H9 (cell line): ENCODE data around the gene PRKCB. TPM values are rescaled to one million over a fixed set of nuclear protein-coding genes. Genes with fewer than 3 reads are reported as not detected.
A peak's percentile ranks its signal among the peaks of the same experiment; 100 is the strongest.

Source experiments
- DNase-seq: peaks from one replicate; pipeline ENCODE4 v3.0.0-alpha.2; 2017
- H2AFZ ChIP-seq: one replicate; pipeline ENCODE4 v1.6.1; 2013; ENCODE audit warnings: mild to moderate bottlenecking, low read length, control low read depth, moderate library complexity
- H2AK5ac ChIP-seq: 2 replicates; pipeline ENCODE4 v1.6.1; 2013; ENCODE audit warnings: low read length, control low read depth, mixed read lengths; ENCODE audit not compliant: insufficient read length
- H2BK120ac ChIP-seq: one replicate; pipeline ENCODE4 v1.6.1; 2013; ENCODE audit warnings: low read depth, mild to moderate bottlenecking, low read length, control low read depth, inconsistent platforms; ENCODE audit not compliant: poor library complexity, severe bottlenecking
- H2BK12ac ChIP-seq: 2 replicates; pipeline ENCODE4 v1.6.1; 2013; ENCODE audit warnings: low read length, control low read depth, mixed read lengths, low read depth; ENCODE audit not compliant: insufficient read length
- H2BK15ac ChIP-seq: 2 replicates; pipeline ENCODE4 v1.6.1; 2013; ENCODE audit warnings: low read depth, low read length, control low read depth
- H2BK20ac ChIP-seq: one replicate; pipeline ENCODE4 v1.6.1; 2013; ENCODE audit warnings: low read depth, mild to moderate bottlenecking, low read length, control low read depth, inconsistent platforms; ENCODE audit not compliant: poor library complexity, severe bottlenecking
- H2BK5ac ChIP-seq: 2 replicates; pipeline ENCODE4 v1.6.1; 2013; ENCODE audit warnings: low read length, control low read depth, mixed read lengths; ENCODE audit not compliant: insufficient read length
- H3K14ac ChIP-seq: 2 replicates; pipeline ENCODE4 v1.6.1; 2013; ENCODE audit warnings: low read length, control low read depth; ENCODE audit not compliant: insufficient read depth
- H3K18ac ChIP-seq: 2 replicates; pipeline ENCODE4 v1.6.1; 2013; ENCODE audit warnings: low read depth, mild to moderate bottlenecking, mixed read lengths, low read length, control low read depth; ENCODE audit not compliant: insufficient read length
- H3K23ac ChIP-seq: 2 replicates; pipeline ENCODE4 v1.6.1; 2013; ENCODE audit warnings: low read length, control low read depth, mixed read lengths, low read depth; ENCODE audit not compliant: insufficient read length
- H3K23me2 ChIP-seq: 2 replicates; pipeline ENCODE4 v1.6.1; 2013; ENCODE audit warnings: low read depth, mild to moderate bottlenecking, mixed read lengths, low read length, control low read depth; ENCODE audit not compliant: insufficient read length, poor library complexity, severe bottlenecking
- H3K27ac ChIP-seq: 2 replicates; pipeline ENCODE4 v1.5.1; 2013; ENCODE audit warnings: low read length, control low read depth, mixed read lengths, low read depth; ENCODE audit not compliant: insufficient read length
- H3K27me3 ChIP-seq: 2 replicates; pipeline ENCODE4 v1.6.1; 2013; ENCODE audit warnings: low read length, control low read depth, inconsistent platforms; ENCODE audit not compliant: insufficient read depth
- H3K4ac ChIP-seq: 2 replicates; pipeline ENCODE4 v1.6.1; 2013; ENCODE audit warnings: low read depth, mild to moderate bottlenecking, control low read depth, inconsistent platforms, low read length, moderate library complexity
- H3K4me1 ChIP-seq: 2 replicates; pipeline ENCODE4 v1.6.1; 2013; ENCODE audit warnings: low read length, control low read depth, inconsistent platforms; ENCODE audit not compliant: insufficient read depth
- H3K4me2 ChIP-seq: 2 replicates; pipeline ENCODE4 v1.6.1; 2013; ENCODE audit warnings: low read length, control low read depth, mixed read lengths; ENCODE audit not compliant: insufficient read length, insufficient read depth
- H3K56ac ChIP-seq: 2 replicates; pipeline ENCODE4 v1.6.1; 2013; ENCODE audit warnings: low read depth, mild to moderate bottlenecking, mixed read lengths, low read length, control low read depth; ENCODE audit not compliant: insufficient read length
- H3K79me1 ChIP-seq: 2 replicates; pipeline ENCODE4 v1.6.1; 2013; ENCODE audit warnings: low read depth, mild to moderate bottlenecking, moderate library complexity, low read length, control low read depth, inconsistent platforms; ENCODE audit not compliant: insufficient read depth, poor library complexity, severe bottlenecking
- H3K79me2 ChIP-seq: 2 replicates; pipeline ENCODE4 v1.6.1; 2013; ENCODE audit warnings: low read length, control low read depth, inconsistent platforms; ENCODE audit not compliant: insufficient read depth
- H3K9ac ChIP-seq: 2 replicates; pipeline ENCODE4 v1.6.1; 2013; ENCODE audit warnings: low read length, control low read depth, mixed read lengths; ENCODE audit not compliant: insufficient read length; ENCODE audit errors: extremely low read depth
- H3K9me3 ChIP-seq: one replicate; pipeline ENCODE4 v1.6.1; 2013; ENCODE audit warnings: low read depth, low read length, inconsistent platforms; ENCODE audit not compliant: control insufficient read depth
- H3T11ph ChIP-seq: one replicate; pipeline ENCODE4 v1.6.1; 2013; ENCODE audit warnings: mild to moderate bottlenecking, low read length, control low read depth, inconsistent platforms
- H4K20me1 ChIP-seq: one replicate; pipeline ENCODE4 v1.6.1; 2013; ENCODE audit not compliant: control insufficient read depth, insufficient read length, insufficient read depth
- H4K5ac ChIP-seq: 2 replicates; pipeline ENCODE4 v1.6.1; 2013; ENCODE audit warnings: low read depth, mild to moderate bottlenecking, mixed read lengths, low read length, control low read depth; ENCODE audit not compliant: insufficient read length
- H4K8ac ChIP-seq: replicated peaks from 2 replicates; pipeline ENCODE4 v1.6.1; 2013; ENCODE audit warnings: low read length, control low read depth, mixed read lengths, low read depth; ENCODE audit not compliant: insufficient read length
- H4K91ac ChIP-seq: 2 replicates; pipeline ENCODE4 v1.6.1; 2013; ENCODE audit warnings: low read depth, mild to moderate bottlenecking, moderate library complexity, mixed read lengths, low read length, control low read depth; ENCODE audit not compliant: insufficient read length
- H3K27ac Mint-ChIP-seq, 3 experiments: 2 replicates in 2 of 3; 3 replicates in 1 of 3; pipeline ENCODE4 v1.8.0; 2020 to 2021; ENCODE audit warnings: mixed read lengths in 3 of 3, mild to moderate bottlenecking in 1 of 3, moderate library complexity in 1 of 3
- H3K27me3 Mint-ChIP-seq: 2 replicates; pipeline ENCODE4 v1.8.0; 2021; ENCODE audit warnings: low read depth, mild to moderate bottlenecking, moderate library complexity, mixed read lengths
- H3K36me3 Mint-ChIP-seq, 3 experiments: 2 replicates in 2 of 3; 3 replicates in 1 of 3; pipeline ENCODE4 v1.8.0; 2020 to 2021; ENCODE audit warnings: low read depth in 3 of 3, mixed read lengths in 3 of 3; ENCODE audit not compliant: insufficient read depth in 1 of 3
- H3K4me1 Mint-ChIP-seq, 2 experiments: 2 replicates each; pipeline ENCODE4 v1.8.0; 2020; ENCODE audit warnings: mixed read lengths in 2 of 2
- H3K4me3 Mint-ChIP-seq, 2 experiments: 2 replicates in 1 of 2; 3 replicates in 1 of 2; pipeline ENCODE4 v1.8.0; 2020 to 2021; ENCODE audit warnings: mild to moderate bottlenecking in 2 of 2, mixed read lengths in 2 of 2, moderate library complexity in 1 of 2
- H3K9me3 Mint-ChIP-seq, 2 experiments: 2 replicates in 1 of 2; 3 replicates in 1 of 2; pipeline ENCODE4 v1.8.0; 2020; ENCODE audit warnings: mild to moderate bottlenecking in 2 of 2, mixed read lengths in 2 of 2, moderate library complexity in 1 of 2
- CTCF ChIP-seq: fragments of 200-600 bp; sonication (generic); conservative IDR thresholded peaks from 3 replicates; pipeline ENCODE4 v1.8.0; 2021; ENCODE audit warnings: antibody characterized with exemption, mild to moderate bottlenecking
- WGBS: extraction: QIAGEN DNeasy Blood & Tissue Kit; methylation state at CpG from one replicate; pipeline ENCODE4 v1.1.7; 2013; ENCODE audit warnings: missing lambda C conversion rate, low lambda C conversion rate, mixed read lengths; ENCODE audit not compliant: insufficient read length; ENCODE audit errors: extremely low coverage; 5-methylcytosine and 5-hydroxymethylcytosine counted together
- total RNA-seq: library from RNA; stranded (reverse); gene quantifications from 2 replicates; pipeline ENCODE4 v1.2.1, GENCODE V29; 2021

PRKCB gene
- total RNA-seq, 1 experiment from 2014 or later, result 7.0 TPM

- no peak for DNase-seq
- Histone ChIP-seq H4K20me1 (no peaks in the 10 kb centered on the region), H2BK120ac (no peak overlapping the region), H3K79me2 (no peaks in the 10 kb centered on the region), H2BK5ac (no peak overlapping the region), H4K8ac (no peak overlapping the region), H3K18ac (no peak overlapping the region), H3K27ac (no peak overlapping the region), H3K23me2 (no peaks in the 10 kb centered on the region), H3K23ac (no peak overlapping the region), H2AK5ac (no peak overlapping the region), H3K27me3 (no peaks in the 10 kb centered on the region), H3K9me3 (no peaks in the 10 kb centered on the region), H3K4ac (no peak overlapping the region), H3K56ac (no peak overlapping the region), H2BK20ac (no peak overlapping the region), H3T11ph (no peak overlapping the region), H2AFZ (no peak overlapping the region), H3K4me1 (peaks cover 15% of the 10 kb centered on the region; the same call in 1 of the 2 replicates), H3K14ac (no peak overlapping the region; the same call in 1 of the 2 replicates), H4K91ac (no peak overlapping the region), H2BK12ac (no peak overlapping the region), H3K9ac (no peak overlapping the region), H4K5ac (no peak overlapping the region), H2BK15ac (no peak overlapping the region), H3K79me1 (no peaks in the 10 kb centered on the region), H3K4me2 (no peak overlapping the region)
- H3K36me3 Mint-ChIP-seq, result no peaks in the 10 kb centered on the region; a peak in 1 of 7 replicates
- H3K4me3 Mint-ChIP-seq, result no peak overlapping the region
- WGBS, result no CpG with 5 or more reads among the region's 5 CpGs
- H3K4me1 Mint-ChIP-seq, result peaks cover 23 to 30% of the 10 kb centered on the region in 2 experiments
- no peak for TF ChIP-seq CTCF
- H3K27ac Mint-ChIP-seq, result peak overlapping the region in 1 of 3 experiments; percentile 70; a peak in 1 of 7 replicates
- peaks cover 11% of the 10 kb centered on the region for H3K27me3 Mint-ChIP-seq
- no peaks in the 10 kb centered on the region for H3K9me3 Mint-ChIP-seq
These were observed 114.0 kb downstream of the PRKCB start for GRCh38 chr16:23949630-23950290.
